NCI-H1694 (cell line): ENCODE data around the gene NCEH1.

ENCODE experiments used
- DNase-seq: peaks from one replicate; lab custom pipeline; 2025; lab: John Stamatoyannopoulos, UW

NCEH1 gene

DNA sequence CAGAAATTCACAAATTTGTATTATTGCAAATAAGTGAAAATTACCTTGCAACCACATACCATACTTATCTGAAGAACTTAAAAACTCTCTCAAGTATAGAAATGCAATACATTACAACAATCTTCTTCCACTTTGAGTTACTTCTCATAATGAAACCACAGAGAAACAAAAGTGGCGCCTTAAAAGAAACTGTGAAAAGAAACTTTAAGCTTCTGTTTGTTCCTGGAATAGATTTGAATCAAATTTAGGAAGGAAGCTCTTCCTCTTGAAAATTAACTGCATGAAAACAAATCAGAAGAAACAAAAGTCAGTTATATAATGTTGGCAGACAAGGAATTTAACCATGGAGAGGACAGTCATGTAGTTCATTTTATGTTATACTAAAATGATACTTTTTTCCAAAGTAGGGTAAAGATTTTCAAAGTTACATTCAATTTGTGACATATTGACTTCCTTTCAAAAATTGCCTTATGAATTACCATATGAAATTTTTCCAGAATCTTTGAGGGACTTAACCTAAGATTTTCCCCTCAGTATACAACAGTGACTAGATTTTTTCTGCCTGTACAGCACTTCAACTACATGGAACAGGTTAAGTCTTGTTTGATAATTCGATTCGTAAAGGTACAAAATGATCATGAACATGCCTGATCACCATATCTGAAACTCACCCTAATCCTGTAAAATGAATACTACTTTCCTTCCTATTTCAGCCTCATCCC lies 130.0 kb downstream of the NCEH1 start:
- no peak for DNase-seq
